ENCODE measurements around the gene PHYKPL. TPM values are rescaled to one million over a fixed set of nuclear protein-coding genes. Genes with fewer than 3 reads are reported as not detected.

The PHYKPL gene
- total and polyA plus RNA-seq, 2 of the 8 experiments (the other 6 are each of a cell fraction or from before 2014, with no cell fraction given), result 25.1 to 32.1 TPM

DNA sequence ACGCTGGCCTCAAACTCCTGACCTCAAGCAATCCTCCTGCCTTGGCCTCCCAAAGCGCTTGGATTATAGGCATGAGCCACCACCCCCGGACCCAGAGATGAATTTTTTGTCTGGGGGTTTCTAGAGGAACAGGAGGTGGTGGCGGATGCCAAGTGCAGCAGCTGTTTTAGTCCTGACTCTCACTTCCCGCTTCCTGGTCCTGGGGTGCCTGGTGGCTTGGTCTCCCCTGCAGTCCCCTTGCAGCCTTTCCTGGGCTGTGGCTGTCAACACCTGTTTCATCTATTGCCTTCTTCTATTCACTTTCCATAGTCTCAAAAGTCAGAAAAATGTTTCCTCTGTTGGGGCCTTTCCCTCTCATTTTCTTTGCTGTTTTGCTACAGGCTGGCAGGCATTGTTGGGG, 72.4 kb downstream of the PHYKPL start:
- Histone ChIP-seq H2BK5ac (ENCODE audit: low read depth, low read length) (no peak overlapping the region), H3K18ac (ENCODE audit: extremely low read depth, low read length) (no peak overlapping the region), H3K4me3 (ENCODE audit: extremely low read depth in 1 of 4, insufficient read depth in 2 of 4, low read depth in 3 of 4, low read length in 4 of 4) (no peak overlapping the region), H3K9me3 (ENCODE audit: insufficient read depth in 2 of 2, low read depth in 1 of 2, low read length in 1 of 2) (no peaks in the 10 kb centered on the region), H4K8ac (ENCODE audit: extremely low read depth, insufficient read depth, low read length) (no peak overlapping the region), H4K91ac (replicated peaks; ENCODE audit: insufficient read length, low read length) (no peak overlapping the region), H3K23ac (ENCODE audit: insufficient read length) (no peak overlapping the region), H3K36me3 (ENCODE audit: control insufficient read depth in 2 of 4, insufficient read depth in 4 of 4, low read length in 3 of 4) (no peaks in the 10 kb centered on the region), H3K27ac (ENCODE audit: low read depth, low read length) (no peak overlapping the region), H3K4ac (replicated peaks; ENCODE audit: insufficient read length, low read depth, low read length) (no peak overlapping the region), H2BK20ac (ENCODE audit: low read length) (no peak overlapping the region), H2BK120ac (replicated peaks; ENCODE audit: low read depth, low read length) (no peak overlapping the region), H3K9ac (replicated peaks in 1 of 4; ENCODE audit: extremely low read depth in 1 of 4, low read depth in 3 of 4, low read length in 3 of 4) (no peak overlapping the region), H2BK12ac (ENCODE audit: low read depth, low read length) (no peak overlapping the region), H2AK5ac (ENCODE audit: low read depth, low read length) (no peak overlapping the region), H3K4me2 (ENCODE audit: insufficient read depth in 1 of 2, low read depth in 2 of 2, low read length in 2 of 2) (no peak overlapping the region), H3K14ac (ENCODE audit: insufficient read length) (no peak overlapping the region), H4K20me1 (replicated peaks in 1 of 2; ENCODE audit: control insufficient read depth in 1 of 2, insufficient read depth in 2 of 2, low read length in 2 of 2) (no peaks in the 10 kb centered on the region), H2BK15ac (ENCODE audit: low read length) (no peak overlapping the region), H3K27me3 (replicated peaks in 1 of 4; ENCODE audit: control insufficient read depth in 3 of 4, extremely low read depth in 1 of 4, insufficient read depth in 3 of 4, low read length in 3 of 4) (peaks cover 0 to 4% (median 2%) of the 10 kb centered on the region in 4 experiments; a peak in 1 of 7 replicates), H3K4me1 (replicated peaks in 1 of 4; ENCODE audit: control insufficient read depth in 3 of 4, insufficient read depth in 4 of 4, low read length in 3 of 4) (peaks cover 0 to 6% (median 3%) of the 10 kb centered on the region in 4 experiments; a peak in 3 of 7 replicates), H3K23me2 (ENCODE audit: low read depth, low read length) (no peaks in the 10 kb centered on the region; the same call in 1 of the 2 replicates), H3K56ac (replicated peaks; ENCODE audit: insufficient read length, low read depth, low read length) (no peak overlapping the region), H2AFZ (ENCODE audit: low read length) (no peak overlapping the region), H4K5ac (ENCODE audit: insufficient read length, low read depth, low read length) (no peak overlapping the region), H3K79me2 (ENCODE audit: control insufficient read depth in 1 of 2, insufficient read depth in 2 of 2, low read length in 2 of 2) (no peaks in the 10 kb centered on the region), H3K79me1 (ENCODE audit: low read depth, low read length) (no peaks in the 10 kb centered on the region)
- CTCF ChIA-PET (ENCODE audit: partially characterized antibody), result interaction anchor here (0.8 to 24.6 kb wide), 3 partner anchors 11 to 82 kb away, joined by 3 to 515 read pairs (median 4); no protein-coding TSS in a partner anchor
- DNase-seq (ENCODE audit: low read depth in 1 of 2, low spot score in 2 of 2), result no peak
- WGBS, 2 experiments (ENCODE audit: extremely low coverage in 1 of 2, insufficient coverage in 1 of 2, insufficient read length in 1 of 2, insufficient replicate concordance in 2 of 2, low coverage in 1 of 2, low lambda C conversion rate in 2 of 2, missing lambda C conversion rate in 1 of 2), result 89% methylated on average over 5 of the region's 5 CpGs; no CpG with 5 or more reads in 1 of the 2 experiments
- FAIRE-seq, result no peak
- POLR2A ChIA-PET (ENCODE audit: partially characterized antibody), result interaction anchor here (0.6 to 2.9 kb wide), 5 partner anchors 11 to 85 kb away, joined by 3 to 11 read pairs (median 4); no protein-coding TSS in a partner anchor
